B cell (primary cell): ENCODE results near the gene HAPSTR1. TPM values are rescaled to one million over a fixed set of nuclear protein-coding genes. Genes with fewer than 3 reads are reported as not detected.

Source experiments
- ATAC-seq: fragments of 200-7000 bp; cut with Tn5 transposase; one replicate; pipeline ENCODE4 v1.10.0; 2021; ENCODE audit warnings: low read depth, mild to moderate bottlenecking, moderate number of reproducible peaks, moderate library complexity
- CTCF ChIA-PET: fragments of 350-600 bp; sonication (Branson Sonifier 250); formaldehyde crosslinking; loops from one replicate; lab custom pipeline; 2021; ENCODE audit warnings: antibody characterized with exemption, inconsistent platforms; lab: Charles Lee
- POLR2A ChIA-PET: fragments of 350-600 bp; sonication (Branson Sonifier 250); formaldehyde crosslinking; loops from one replicate; lab custom pipeline; 2021; ENCODE audit warnings: antibody characterized with exemption; lab: Charles Lee
- DNase-seq: peaks from one replicate; pipeline ENCODE4 v3.0.0; 2013
- H2AFZ ChIP-seq: 2 replicates; pipeline ENCODE4 v1.6.1; 2012; ENCODE audit warnings: mild to moderate bottlenecking, low read depth, low read length; ENCODE audit not compliant: insufficient read depth, poor library complexity, severe bottlenecking
- H3K27ac ChIP-seq, 2 donors: 1 replicate in 1 of 2; 2 replicates in 1 of 2; pipeline ENCODE4 v1.5.1; 2012 to 2013; ENCODE audit warnings: low read length in 2 of 2, mild to moderate bottlenecking in 2 of 2, moderate library complexity in 1 of 2
- H3K27me3 ChIP-seq, 4 experiments: fragments of 200-600 bp in 1 of 4; sonication (generic) in 1 of 4; replicated peaks in 1 of 4; 1 replicate in 2 of 4; 2 replicates in 2 of 4; pipeline versions ENCODE4 v1.6.1 to v1.7.0; 2013 to 2016; ENCODE audit warnings: low read length in 3 of 4, mild to moderate bottlenecking in 2 of 4, mixed read lengths in 1 of 4, moderate library complexity in 1 of 4; ENCODE audit not compliant: insufficient read depth in 4 of 4, control insufficient read depth in 3 of 4; ENCODE audit errors: control extremely low read depth in 1 of 4
- H3K36me3 ChIP-seq, 2 experiments: replicated peaks in 1 of 2; 1 replicate in 1 of 2; 2 replicates in 1 of 2; pipeline versions ENCODE4 v1.6.1 to v1.7.1; 2013; ENCODE audit warnings: low read length in 1 of 2; ENCODE audit not compliant: insufficient read depth in 2 of 2, control insufficient read depth in 1 of 2; ENCODE audit errors: control extremely low read depth in 1 of 2, extremely low read depth in 1 of 2
- H3K4me1 ChIP-seq, 2 donors: fragments of 200-600 bp in 1 of 2; sonication (generic) in 1 of 2; 1 replicate in 1 of 2; 2 replicates in 1 of 2; pipeline versions ENCODE4 v1.5.1 to v1.6.1; 2013 to 2017; ENCODE audit warnings: low read length in 2 of 2; ENCODE audit not compliant: control insufficient read depth in 2 of 2, insufficient read depth in 2 of 2
- H3K4me2 ChIP-seq: replicated peaks from 2 replicates; pipeline ENCODE3; 2012; ENCODE audit warnings: mild to moderate bottlenecking, low read depth, low read length; ENCODE audit not compliant: poor library complexity, severe bottlenecking
- H3K4me3 ChIP-seq, 5 experiments: fragments of 200-600 bp in 1 of 5; sonication (generic) in 1 of 5; 1 replicate in 3 of 5; 2 replicates in 2 of 5; pipeline versions ENCODE4 v1.5.1 to v1.7.0; 2011 to 2016; ENCODE audit warnings: low read length in 4 of 5, mild to moderate bottlenecking in 4 of 5, low read depth in 2 of 5, control low read depth in 1 of 5, moderate library complexity in 1 of 5; ENCODE audit not compliant: insufficient read depth in 1 of 5; ENCODE audit errors: control extremely low read depth in 1 of 5, extremely low read depth in 1 of 5
- H3K79me2 ChIP-seq: fragments of 200-600 bp; sonication (generic); one replicate; pipeline ENCODE4 v1.6.0; 2016; ENCODE audit warnings: low read length; ENCODE audit not compliant: control insufficient read depth, insufficient read depth
- H3K9ac ChIP-seq: fragments of 200-600 bp; sonication (generic); 2 replicates; pipeline ENCODE4 v1.6.1; 2017; ENCODE audit warnings: mild to moderate bottlenecking, low read length, moderate library complexity
- H3K9me3 ChIP-seq, 3 donors: one replicate each; pipeline versions ENCODE4 v1.6.1 to v1.7.1; 2013; ENCODE audit warnings: low read length in 2 of 3; ENCODE audit not compliant: control insufficient read depth in 2 of 3, insufficient read depth in 1 of 3; ENCODE audit errors: control extremely low read depth in 1 of 3
- H4K20me1 ChIP-seq: 2 replicates; pipeline ENCODE4 v1.6.0; 2012; ENCODE audit warnings: mild to moderate bottlenecking, low read length; ENCODE audit not compliant: insufficient read depth, control insufficient read depth, poor library complexity, severe bottlenecking
- H3K27ac Mint-ChIP-seq: one replicate; pipeline ENCODE4 v1.8.0; 2021; ENCODE audit warnings: mixed read lengths
- H3K27me3 Mint-ChIP-seq: one replicate; pipeline ENCODE4 v1.8.0; 2021; ENCODE audit warnings: mixed read lengths
- H3K4me1 Mint-ChIP-seq: one replicate; pipeline ENCODE4 v1.8.0; 2021; ENCODE audit warnings: mixed read lengths
- H3K4me3 Mint-ChIP-seq: one replicate; pipeline ENCODE4 v1.8.0; 2021; ENCODE audit warnings: mixed read lengths
- H3K9me3 Mint-ChIP-seq: one replicate; pipeline ENCODE4 v1.8.0; 2022; ENCODE audit warnings: mixed read lengths; ENCODE audit not compliant: insufficient read depth
- CTCF ChIP-seq: fragments of 200-600 bp; IDR thresholded peaks from one replicate; pipeline ENCODE4 v1.8.0; 2022; ENCODE audit warnings: antibody characterized with exemption, mild to moderate bottlenecking
- EZH2 ChIP-seq: IDR thresholded peaks from 2 replicates; pipeline ENCODE4 v1.6.1; 2012; ENCODE audit warnings: borderline replicate concordance, low read depth, mild to moderate bottlenecking, moderate library complexity, low read length; ENCODE audit not compliant: insufficient read depth, poor library complexity, severe bottlenecking
- WGBS: methylation state at CpG from one replicate; pipeline ENCODE4 v1.1.5; 2013; ENCODE audit warnings: missing lambda C conversion rate; ENCODE audit not compliant: insufficient coverage; 5-methylcytosine and 5-hydroxymethylcytosine counted together
- intact Hi-C: fragments of 100-400 bp; cut with micrococcal nuclease; formaldehyde crosslinking; loops from one replicate; pipeline ENCODE4 v1.10.0; 2022
- polyA plus RNA-seq: library from polyadenylated mRNA; depleted of rRNA; stranded (reverse); fragments of >200 nt; gene quantifications from 2 replicates; pipeline ENCODE4 v1.2.3, GENCODE V29; 2012
- total RNA-seq, 2 donors: library from RNA; stranded (reverse); fragments of 120-200 nt in 1 of 2; gene quantifications; 1 replicate in 1 of 2; 2 replicates in 1 of 2; pipeline versions ENCODE4 v1.2.3 to v1.2.4, GENCODE V29; 2013 to 2022

HAPSTR1 gene
- total and polyA plus RNA-seq, 2 donors (not counting 1 experiment from before 2014, with no cell fraction given) = 35.5 to 99.2 TPM

GRCh38 chr16:9065077-9065476 is 26.4 kb upstream of the HAPSTR1 start:
- no peak for TF ChIP-seq CTCF
- no peak for TF ChIP-seq EZH2
- Mint-ChIP-seq H3K27me3 (no peaks in the 10 kb centered on the region), H3K9me3 (peaks cover 6% of the 10 kb centered on the region), H3K4me3 (no peak overlapping the region), H3K4me1 (peaks cover 17% of the 10 kb centered on the region), H3K27ac (no peak overlapping the region)
- Histone ChIP-seq H3K79me2 (no peaks in the 10 kb centered on the region), H3K27ac (no peak overlapping the region), H4K20me1 (no peaks in the 10 kb centered on the region), H3K4me2 (no peak overlapping the region), H3K9ac (no peak overlapping the region), H3K4me3 (no peak overlapping the region), H3K27me3 (no peaks in the 10 kb centered on the region), H2AFZ (no peak overlapping the region), H3K36me3 (no peaks in the 10 kb centered on the region), H3K9me3 (no peaks in the 10 kb centered on the region), H3K4me1 (peaks cover 19 to 22% of the 10 kb centered on the region in 2 donors)
- ChIA-PET POLR2A (no interaction called here), CTCF (no interaction called here)
- intact Hi-C loops = no loop called here
- ATAC-seq = no peak
- no CpG with 5 or more reads among the region's 4 CpGs for WGBS
- no peak for DNase-seq

- WGBS = 100% methylated on average over 2 of the region's 2 CpGs
- no peak for DNase-seq
- no peaks in the 10 kb centered on the region for H3K36me3 ChIP-seq
- no peak overlapping the region for H3K27ac ChIP-seq
- Mint-ChIP-seq H3K27me3 (no peaks in the 10 kb centered on the region), H3K4me3 (no peak overlapping the region), H3K4me1 (peaks cover 3% of the 10 kb centered on the region), H3K9me3 (peaks cover 6% of the 10 kb centered on the region), H3K27ac (no peak overlapping the region)
- no peak for ATAC-seq
- no peaks in the 10 kb centered on the region for H3K79me2 ChIP-seq
- intact Hi-C loops = no loop called here
- H3K4me1 ChIP-seq = no peaks in the 10 kb centered on the region
- H3K27me3 ChIP-seq = no peaks in the 10 kb centered on the region
- ChIA-PET CTCF (no interaction called here), POLR2A (no interaction called here)
- TF ChIP-seq EZH2 = no peak
- no peak for TF ChIP-seq CTCF
- H4K20me1 ChIP-seq = no peaks in the 10 kb centered on the region
- no peak overlapping the region for H3K4me3 ChIP-seq
- H3K9me3 ChIP-seq = no peaks in the 10 kb centered on the region
- no peak overlapping the region for H2AFZ ChIP-seq
- no peak overlapping the region for H3K9ac ChIP-seq
- H3K4me2 ChIP-seq = no peak overlapping the region
Observed at GRCh38 chr16:9068886-9069285, 22.6 kb upstream of the HAPSTR1 start.
